ENCODE measurements around the gene SMAP1.
"Not testable (repeated sequence)": the region's sequence is repeated elsewhere in the genome, so short reads cannot be mapped to it uniquely, and the experiment has no call there.

The SMAP1 gene

GRCh38 chr6:70763754-70764510, 96.2 kb downstream of the SMAP1 start:
- H3K4me3 ChIP-seq (ENCODE audit: low read length), result no peak overlapping the region
- H3K36me3 ChIP-seq (ENCODE audit: control insufficient read depth, insufficient read depth, low read length), result no peaks in the 10 kb centered on the region
- H3K27me3 ChIP-seq (ENCODE audit: control insufficient read depth, insufficient read depth, low read length), result no peaks in the 10 kb centered on the region
- H3K9ac ChIP-seq (ENCODE audit: low read length), result no peak overlapping the region
- no peaks in the 10 kb centered on the region for H3K9me3 ChIP-seq (ENCODE audit: control insufficient read depth, low read length)
- no peaks in the 10 kb centered on the region for H3K4me1 ChIP-seq (ENCODE audit: control insufficient read depth, insufficient read depth, low read length)

- H3K4me3 ChIP-seq (ENCODE audit: low read length), result no peak overlapping the region
- H3K36me3 ChIP-seq (ENCODE audit: control insufficient read depth, insufficient read depth, low read length), result no peaks in the 10 kb centered on the region
- no peaks in the 10 kb centered on the region for H3K27me3 ChIP-seq (ENCODE audit: control insufficient read depth, insufficient read depth, low read length)
- no peaks in the 10 kb centered on the region for H3K9me3 ChIP-seq (ENCODE audit: control insufficient read depth, low read length)
- H3K9ac ChIP-seq (ENCODE audit: low read length), result no peak overlapping the region
- no peaks in the 10 kb centered on the region for H3K4me1 ChIP-seq (ENCODE audit: control insufficient read depth, insufficient read depth, low read length)
These were observed 97.0 kb downstream of the SMAP1 start for GRCh38 chr6:70764706-70765105.

- not testable (repeated sequence) for H3K4me1 ChIP-seq (ENCODE audit: control insufficient read depth, insufficient read depth, low read length); H3K36me3 ChIP-seq (ENCODE audit: control insufficient read depth, insufficient read depth, low read length); H3K9me3 ChIP-seq (ENCODE audit: control insufficient read depth, low read length); H3K4me3 ChIP-seq (ENCODE audit: low read length); H3K9ac ChIP-seq (ENCODE audit: low read length); H3K27me3 ChIP-seq (ENCODE audit: control insufficient read depth, insufficient read depth, low read length)
These were observed 103.7 kb downstream of the SMAP1 start for GRCh38 chr6:70771351-70771750.

- no peaks in the 10 kb centered on the region for H3K27me3 ChIP-seq (ENCODE audit: control insufficient read depth, insufficient read depth, low read length)
- no peak overlapping the region for H3K9ac ChIP-seq (ENCODE audit: low read length)
- H3K4me1 ChIP-seq (ENCODE audit: control insufficient read depth, insufficient read depth, low read length), result no peaks in the 10 kb centered on the region
- H3K36me3 ChIP-seq (ENCODE audit: control insufficient read depth, insufficient read depth, low read length), result no peaks in the 10 kb centered on the region
- H3K4me3 ChIP-seq (ENCODE audit: low read length), result no peak overlapping the region
- H3K9me3 ChIP-seq (ENCODE audit: control insufficient read depth, low read length), result no peaks in the 10 kb centered on the region
These were observed 112.3 kb downstream of the SMAP1 start for GRCh38 chr6:70779934-70780333.

DNA sequence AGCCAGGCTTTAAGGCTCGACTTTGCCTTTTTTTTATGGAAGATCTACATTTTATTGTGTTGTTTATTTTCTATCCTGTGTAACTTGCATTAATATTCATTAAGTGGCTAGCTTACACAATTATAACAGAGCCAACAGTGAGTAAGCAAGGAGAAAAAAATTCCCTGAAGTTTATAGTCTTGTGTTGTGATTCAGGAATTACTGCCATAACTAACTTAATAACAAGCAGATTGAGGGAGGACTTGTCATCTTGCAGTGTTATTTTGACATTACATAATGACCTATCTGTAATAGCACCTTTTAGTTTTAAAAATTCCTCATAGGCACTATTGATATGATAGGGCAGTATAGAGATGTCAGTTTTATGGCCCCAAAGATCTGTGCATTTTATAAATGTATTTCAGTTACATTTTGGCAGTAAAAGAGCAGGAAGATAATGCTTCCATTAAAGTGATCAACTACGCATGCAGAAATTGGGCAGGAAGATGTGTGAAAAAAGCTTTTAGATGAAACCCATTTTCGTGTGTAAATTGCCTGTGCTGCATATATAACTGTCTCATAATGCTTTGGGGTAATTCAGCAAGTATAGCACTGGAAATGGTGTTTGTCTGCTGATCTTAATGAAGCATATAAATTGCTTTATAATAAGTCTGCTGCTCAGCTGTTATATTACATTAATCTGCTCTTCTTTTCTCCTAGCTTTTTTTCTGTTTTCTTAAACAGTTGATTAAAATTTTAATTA, 123.0 kb downstream of the SMAP1 start:
- Histone ChIP-seq H3K9me3 (ENCODE audit: control insufficient read depth, low read length) (no peaks in the 10 kb centered on the region), H3K27me3 (ENCODE audit: control insufficient read depth, insufficient read depth, low read length) (no peaks in the 10 kb centered on the region), H3K4me1 (ENCODE audit: control insufficient read depth, insufficient read depth, low read length) (no peaks in the 10 kb centered on the region), H3K4me3 (ENCODE audit: low read length) (no peak overlapping the region), H3K9ac (ENCODE audit: low read length) (no peak overlapping the region), H3K36me3 (ENCODE audit: control insufficient read depth, insufficient read depth, low read length) (no peaks in the 10 kb centered on the region)

- no peaks in the 10 kb centered on the region for H3K4me1 ChIP-seq (ENCODE audit: control insufficient read depth, insufficient read depth, low read length)
- H3K9me3 ChIP-seq (ENCODE audit: control insufficient read depth, low read length), result no peaks in the 10 kb centered on the region
- no peak overlapping the region for H3K9ac ChIP-seq (ENCODE audit: low read length)
- no peak overlapping the region for H3K4me3 ChIP-seq (ENCODE audit: low read length)
- H3K36me3 ChIP-seq (ENCODE audit: control insufficient read depth, insufficient read depth, low read length), result no peaks in the 10 kb centered on the region
- no peaks in the 10 kb centered on the region for H3K27me3 ChIP-seq (ENCODE audit: control insufficient read depth, insufficient read depth, low read length)
These were observed 129.9 kb downstream of the SMAP1 start for GRCh38 chr6:70797625-70798024.

GRCh38 chr6:70806086-70806485, 138.4 kb downstream of the SMAP1 start:
- Histone ChIP-seq H3K4me3 (ENCODE audit: low read length) (no peak overlapping the region), H3K36me3 (ENCODE audit: control insufficient read depth, insufficient read depth, low read length) (no peaks in the 10 kb centered on the region), H3K4me1 (ENCODE audit: control insufficient read depth, insufficient read depth, low read length) (peaks cover 6% of the 10 kb centered on the region), H3K9ac (ENCODE audit: low read length) (no peak overlapping the region), H3K27me3 (ENCODE audit: control insufficient read depth, insufficient read depth, low read length) (no peaks in the 10 kb centered on the region), H3K9me3 (ENCODE audit: control insufficient read depth, low read length) (no peaks in the 10 kb centered on the region)

DNA sequence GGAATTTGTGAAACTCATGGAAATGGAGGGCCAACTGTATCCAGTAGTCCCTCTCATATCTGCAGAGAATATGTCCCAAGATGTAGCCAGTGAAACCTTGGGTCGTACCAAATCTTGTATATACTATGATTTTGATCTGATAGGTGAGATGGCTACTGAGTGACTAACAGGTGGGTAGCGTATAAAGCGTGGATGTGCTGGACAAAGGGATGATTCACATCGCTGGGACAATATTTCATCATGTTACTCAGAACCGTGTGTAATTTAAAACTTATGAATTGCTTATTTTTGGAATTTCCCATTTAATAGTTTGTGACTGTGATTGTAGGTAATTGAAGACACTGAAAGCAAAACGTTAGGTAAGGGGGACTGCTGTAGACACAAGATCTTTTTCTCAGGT, 144.1 kb downstream of the SMAP1 start:
- Histone ChIP-seq H3K9ac (ENCODE audit: low read length) (no peak overlapping the region), H3K9me3 (ENCODE audit: control insufficient read depth, low read length) (no peaks in the 10 kb centered on the region), H3K4me1 (ENCODE audit: control insufficient read depth, insufficient read depth, low read length) (peaks cover 6% of the 10 kb centered on the region), H3K36me3 (ENCODE audit: control insufficient read depth, insufficient read depth, low read length) (no peaks in the 10 kb centered on the region), H3K27me3 (ENCODE audit: control insufficient read depth, insufficient read depth, low read length) (no peaks in the 10 kb centered on the region), H3K4me3 (ENCODE audit: low read length) (no peak overlapping the region)

DNA sequence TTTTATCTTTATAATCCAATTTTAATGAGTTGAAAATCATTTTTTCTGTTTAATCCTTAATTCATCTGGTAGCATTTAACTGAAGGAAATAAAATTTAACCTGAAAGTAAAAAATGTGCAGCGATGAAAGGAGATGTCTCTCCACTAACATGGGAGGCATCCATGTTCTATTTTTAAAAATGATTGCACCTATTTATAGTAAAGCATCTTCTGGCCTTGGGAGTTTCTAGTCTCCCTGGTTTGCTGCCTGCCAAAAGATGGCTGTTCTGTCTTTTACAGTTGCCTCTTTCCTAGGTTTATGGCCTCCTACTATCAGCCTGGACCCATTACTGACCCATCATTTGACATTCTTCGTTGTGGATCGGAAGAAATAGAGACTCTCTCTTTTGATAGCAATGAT, 146.2 kb downstream of the SMAP1 start:
- Histone ChIP-seq H3K4me1 (ENCODE audit: control insufficient read depth, insufficient read depth, low read length) (peaks cover 3% of the 10 kb centered on the region), H3K36me3 (ENCODE audit: control insufficient read depth, insufficient read depth, low read length) (no peaks in the 10 kb centered on the region)

GRCh38 chr6:70819646-70820045, 152.0 kb downstream of the SMAP1 start:
- Histone ChIP-seq H3K27me3 (ENCODE audit: control insufficient read depth, insufficient read depth, low read length) (no peaks in the 10 kb centered on the region), H3K9ac (ENCODE audit: low read length) (no peak overlapping the region), H3K36me3 (ENCODE audit: control insufficient read depth, insufficient read depth, low read length) (no peaks in the 10 kb centered on the region), H3K4me1 (ENCODE audit: control insufficient read depth, insufficient read depth, low read length) (peaks cover 7% of the 10 kb centered on the region), H3K9me3 (ENCODE audit: control insufficient read depth, low read length) (no peaks in the 10 kb centered on the region), H3K4me3 (ENCODE audit: low read length) (no peak overlapping the region)

More for the DNA sequence above, 146.2 kb downstream of the SMAP1 start:
- Histone ChIP-seq H3K4me3 (ENCODE audit: low read length) (no peak overlapping the region), H3K9ac (ENCODE audit: low read length) (no peak overlapping the region), H3K9me3 (ENCODE audit: control insufficient read depth, low read length) (no peaks in the 10 kb centered on the region), H3K27me3 (ENCODE audit: control insufficient read depth, insufficient read depth, low read length) (no peaks in the 10 kb centered on the region)

GRCh38 chr6:70820778-70821177, 153.1 kb downstream of the SMAP1 start:
- Histone ChIP-seq H3K4me3 (ENCODE audit: low read length) (no peak overlapping the region), H3K27me3 (ENCODE audit: control insufficient read depth, insufficient read depth, low read length) (no peaks in the 10 kb centered on the region), H3K9me3 (ENCODE audit: control insufficient read depth, low read length) (no peaks in the 10 kb centered on the region), H3K36me3 (ENCODE audit: control insufficient read depth, insufficient read depth, low read length) (no peaks in the 10 kb centered on the region), H3K9ac (ENCODE audit: low read length) (no peak overlapping the region), H3K4me1 (ENCODE audit: control insufficient read depth, insufficient read depth, low read length) (peaks cover 7% of the 10 kb centered on the region)

DNA sequence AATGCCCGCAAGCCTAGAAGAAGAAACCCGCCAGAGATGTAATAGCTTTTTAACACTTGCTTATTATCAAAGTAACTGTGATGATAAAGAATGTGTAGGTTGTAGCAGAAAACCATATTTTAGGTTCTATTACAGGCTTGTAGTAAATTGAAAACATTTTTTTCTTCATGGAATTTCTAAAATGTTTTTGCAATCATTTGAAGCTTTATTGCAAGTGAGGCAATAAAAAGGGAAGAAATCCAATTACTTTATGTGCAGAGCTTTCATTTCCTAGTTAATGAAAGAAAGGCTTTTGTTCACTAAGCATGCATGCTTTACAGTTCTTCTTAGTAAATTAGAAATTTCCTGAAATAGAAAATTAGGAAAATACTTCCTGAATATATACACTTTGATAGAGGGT, 154.1 kb downstream of the SMAP1 start:
- no peak overlapping the region for H3K4me3 ChIP-seq (ENCODE audit: low read length)
- H3K9ac ChIP-seq (ENCODE audit: low read length), result no peak overlapping the region
- no peaks in the 10 kb centered on the region for H3K27me3 ChIP-seq (ENCODE audit: control insufficient read depth, insufficient read depth, low read length)
- no peaks in the 10 kb centered on the region for H3K9me3 ChIP-seq (ENCODE audit: control insufficient read depth, low read length)
- H3K36me3 ChIP-seq (ENCODE audit: control insufficient read depth, insufficient read depth, low read length), result no peaks in the 10 kb centered on the region
- H3K4me1 ChIP-seq (ENCODE audit: control insufficient read depth, insufficient read depth, low read length), result peaks cover 7% of the 10 kb centered on the region
